ENCODE measurements around the gene TRPM3.

TRPM3 gene

GRCh38 chr9:70567511-70567910, 553.9 kb downstream of the TRPM3 start:
- TF ChIP-seq ZNF8 (CRISPR knock-in tag; IDR thresholded peaks at IDR 0.05) = no peak
- ATAC-seq = no peak

DNA sequence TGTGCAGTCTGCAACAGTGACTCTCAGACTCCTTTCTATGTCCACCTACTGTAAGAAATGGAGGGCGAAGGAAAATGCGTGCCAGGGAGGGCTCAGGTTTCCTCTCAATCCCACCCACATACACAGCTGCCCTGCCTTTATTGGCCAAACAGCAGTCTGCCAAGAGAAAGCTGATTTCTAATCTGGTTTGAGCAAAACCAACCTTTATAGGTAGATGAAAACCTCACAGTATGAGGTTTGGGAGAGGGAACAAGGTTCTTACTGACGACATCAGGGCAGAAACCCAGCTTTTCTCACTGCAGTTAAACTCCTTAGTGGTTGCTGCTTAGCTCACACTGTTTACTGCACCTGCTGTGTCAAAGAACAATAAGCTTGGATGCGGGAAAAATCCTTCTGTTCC, 554.7 kb downstream of the TRPM3 start:
- TF ChIP-seq ZNF565 (CRISPR knock-in tag; conservative IDR thresholded peaks at IDR 0.05; ENCODE audit: low read depth) = no peak
- TF ChIP-seq RARB (CRISPR knock-in tag; IDR thresholded peaks at IDR 0.05) = no peak
- no peak for TF ChIP-seq POU6F1 (CRISPR knock-in tag; IDR thresholded peaks at IDR 0.05; ENCODE audit: borderline replicate concordance, low read depth)
- no peak for TF ChIP-seq SNAI2 (CRISPR knock-in tag; IDR thresholded peaks at IDR 0.05)
- no peak for TF ChIP-seq ZFP30 (CRISPR knock-in tag; IDR thresholded peaks at IDR 0.05)
- TF ChIP-seq ARNTL (CRISPR knock-in tag; IDR thresholded peaks at IDR 0.05; ENCODE audit: borderline replicate concordance, low read depth) = no peak
- TF ChIP-seq, protein P1, sequence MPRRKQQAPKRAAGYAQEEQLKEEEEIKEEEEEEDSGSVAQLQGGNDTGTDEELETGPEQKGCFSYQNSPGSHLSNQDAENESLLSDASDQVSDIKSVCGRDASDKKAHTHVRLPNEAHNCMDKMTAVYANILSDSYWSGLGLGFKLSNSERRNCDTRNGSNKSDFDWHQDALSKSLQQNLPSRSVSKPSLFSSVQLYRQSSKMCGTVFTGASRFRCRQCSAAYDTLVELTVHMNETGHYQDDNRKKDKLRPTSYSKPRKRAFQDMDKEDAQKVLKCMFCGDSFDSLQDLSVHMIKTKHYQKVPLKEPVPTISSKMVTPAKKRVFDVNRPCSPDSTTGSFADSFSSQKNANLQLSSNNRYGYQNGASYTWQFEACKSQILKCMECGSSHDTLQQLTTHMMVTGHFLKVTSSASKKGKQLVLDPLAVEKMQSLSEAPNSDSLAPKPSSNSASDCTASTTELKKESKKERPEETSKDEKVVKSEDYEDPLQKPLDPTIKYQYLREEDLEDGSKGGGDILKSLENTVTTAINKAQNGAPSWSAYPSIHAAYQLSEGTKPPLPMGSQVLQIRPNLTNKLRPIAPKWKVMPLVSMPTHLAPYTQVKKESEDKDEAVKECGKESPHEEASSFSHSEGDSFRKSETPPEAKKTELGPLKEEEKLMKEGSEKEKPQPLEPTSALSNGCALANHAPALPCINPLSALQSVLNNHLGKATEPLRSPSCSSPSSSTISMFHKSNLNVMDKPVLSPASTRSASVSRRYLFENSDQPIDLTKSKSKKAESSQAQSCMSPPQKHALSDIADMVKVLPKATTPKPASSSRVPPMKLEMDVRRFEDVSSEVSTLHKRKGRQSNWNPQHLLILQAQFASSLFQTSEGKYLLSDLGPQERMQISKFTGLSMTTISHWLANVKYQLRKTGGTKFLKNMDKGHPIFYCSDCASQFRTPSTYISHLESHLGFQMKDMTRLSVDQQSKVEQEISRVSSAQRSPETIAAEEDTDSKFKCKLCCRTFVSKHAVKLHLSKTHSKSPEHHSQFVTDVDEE (CRISPR knock-in tag; IDR thresholded peaks at IDR 0.05) = no peak
- no peak for TF ChIP-seq GLIS3 (CRISPR knock-in tag; IDR thresholded peaks at IDR 0.05)
- no peak for ATAC-seq

DNA sequence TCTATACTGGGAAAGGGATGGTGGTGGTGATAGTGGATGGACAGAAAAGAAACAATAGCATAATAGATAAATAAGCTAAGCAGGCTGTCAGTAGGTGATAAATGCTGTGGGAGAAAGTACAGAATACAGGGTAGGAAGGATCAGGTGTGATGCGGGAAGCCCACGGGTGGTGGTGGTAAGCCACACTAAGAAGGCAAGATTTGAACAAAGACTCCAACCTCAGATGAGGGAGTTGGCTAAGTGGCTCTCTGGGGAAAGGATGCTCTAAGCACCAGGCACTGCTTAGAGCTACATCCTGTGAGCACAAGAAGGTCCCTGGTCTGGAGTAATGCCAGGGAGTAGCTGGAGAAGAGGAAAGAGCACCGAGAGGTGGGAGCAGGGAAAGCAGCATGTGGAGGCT, 555.4 kb downstream of the TRPM3 start:
- ATAC-seq = no peak
- TF ChIP-seq ZNF565 (CRISPR knock-in tag; conservative IDR thresholded peaks at IDR 0.05; ENCODE audit: low read depth) (no peak), PPARA (CRISPR knock-in tag; IDR thresholded peaks at IDR 0.05; ENCODE audit: borderline replicate concordance) (no peak), ZFP30 (CRISPR knock-in tag; IDR thresholded peaks at IDR 0.05) (no peak), ESRRG (CRISPR knock-in tag; IDR thresholded peaks at IDR 0.05) (no peak), CSDC2 (CRISPR knock-in tag; IDR thresholded peaks at IDR 0.05) (no peak), RARB (CRISPR knock-in tag; IDR thresholded peaks at IDR 0.05) (no peak), TCF4 (CRISPR knock-in tag; IDR thresholded peaks at IDR 0.05; ENCODE audit: borderline replicate concordance) (no peak), ARNTL (CRISPR knock-in tag; IDR thresholded peaks at IDR 0.05; ENCODE audit: borderline replicate concordance, low read depth) (no peak)

- ATAC-seq = no peak
- TF ChIP-seq POU6F1 (CRISPR knock-in tag; IDR thresholded peaks at IDR 0.05; ENCODE audit: borderline replicate concordance, low read depth) (no peak), ZFP3 (CRISPR knock-in tag; IDR thresholded peaks at IDR 0.05) (no peak), CSDC2 (CRISPR knock-in tag; IDR thresholded peaks at IDR 0.05) (no peak), ZC3H10 (CRISPR knock-in tag; IDR thresholded peaks at IDR 0.05) (no peak), CSRNP3 (CRISPR knock-in tag; IDR thresholded peaks at IDR 0.05) (no peak), TCF4 (CRISPR knock-in tag; IDR thresholded peaks at IDR 0.05; ENCODE audit: borderline replicate concordance) (no peak), ZNF565 (CRISPR knock-in tag; conservative IDR thresholded peaks at IDR 0.05; ENCODE audit: low read depth) (no peak)
- TF ChIP-seq, protein P2, sequence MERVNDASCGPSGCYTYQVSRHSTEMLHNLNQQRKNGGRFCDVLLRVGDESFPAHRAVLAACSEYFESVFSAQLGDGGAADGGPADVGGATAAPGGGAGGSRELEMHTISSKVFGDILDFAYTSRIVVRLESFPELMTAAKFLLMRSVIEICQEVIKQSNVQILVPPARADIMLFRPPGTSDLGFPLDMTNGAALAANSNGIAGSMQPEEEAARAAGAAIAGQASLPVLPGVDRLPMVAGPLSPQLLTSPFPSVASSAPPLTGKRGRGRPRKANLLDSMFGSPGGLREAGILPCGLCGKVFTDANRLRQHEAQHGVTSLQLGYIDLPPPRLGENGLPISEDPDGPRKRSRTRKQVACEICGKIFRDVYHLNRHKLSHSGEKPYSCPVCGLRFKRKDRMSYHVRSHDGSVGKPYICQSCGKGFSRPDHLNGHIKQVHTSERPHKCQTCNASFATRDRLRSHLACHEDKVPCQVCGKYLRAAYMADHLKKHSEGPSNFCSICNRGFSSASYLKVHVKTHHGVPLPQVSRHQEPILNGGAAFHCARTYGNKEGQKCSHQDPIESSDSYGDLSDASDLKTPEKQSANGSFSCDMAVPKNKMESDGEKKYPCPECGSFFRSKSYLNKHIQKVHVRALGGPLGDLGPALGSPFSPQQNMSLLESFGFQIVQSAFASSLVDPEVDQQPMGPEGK (CRISPR knock-in tag; IDR thresholded peaks at IDR 0.05; ENCODE audit: borderline replicate concordance) = no peak
Observed at GRCh38 chr9:70564468-70565335, 556.7 kb downstream of the TRPM3 start.

Measured in SK-N-SH treated with all-trans-retinoic acid at 6 μM for 48 hours (cell line).